Measurements from ENCODE around the gene FOSL1. TPM values are rescaled to one million over a fixed set of nuclear protein-coding genes. Genes with fewer than 3 reads are reported as not detected.
A peak's percentile ranks its signal among the peaks of the same experiment; 100 is the strongest.

The FOSL1 gene
- 31.7 and 33.5 TPM in 2 replicates for total RNA-seq

- H3K4me1 Mint-ChIP-seq (ENCODE audit: low read depth), result peaks cover 23% of the 10 kb centered on the region
- peak; percentile 89 for DNase-seq (ENCODE audit: low spot score)
Measured at GRCh38 chr11:65900125-65900898, at the start of gene FOSL1. FOSL1 (minus strand) TSS chr11:65900388; CDS start chr11:65900339, 49 bp downstream.

GRCh38 chr11:65947603-65948125, 47.5 kb upstream of the FOSL1 start:
- no peak for DNase-seq (ENCODE audit: low spot score)
- Mint-ChIP-seq H3K27me3 (ENCODE audit: insufficient read depth) (peaks cover 9% of the 10 kb centered on the region), H3K27ac (no peak overlapping the region), H3K4me1 (ENCODE audit: low read depth) (no peaks in the 10 kb centered on the region), H3K9me3 (no peaks in the 10 kb centered on the region), H3K4me3 (no peak overlapping the region), H3K36me3 (ENCODE audit: low read depth) (no peaks in the 10 kb centered on the region)
- intact Hi-C loops (cut with micrococcal nuclease), result no loop called here

More at GRCh38 chr11:65900125-65900898, at the start of gene FOSL1:
- H3K9me3 Mint-ChIP-seq, result no peaks in the 10 kb centered on the region
- H3K4me3 Mint-ChIP-seq, result peak within 1 kb of the TSS; percentile 82
- intact Hi-C loops (cut with micrococcal nuclease), result loop anchor here (1.0 to 2.0 kb wide), 6 partner anchors 10 to 102 kb away; partner anchors contain the start of genes BANF1, C11orf68, CCDC85B and CFL1
- H3K27ac Mint-ChIP-seq, result peak within 1 kb of the TSS; percentile 67
- peaks cover 17% of the 10 kb centered on the region for H3K36me3 Mint-ChIP-seq (ENCODE audit: low read depth)
- H3K27me3 Mint-ChIP-seq (ENCODE audit: insufficient read depth), result peaks cover 9% of the 10 kb centered on the region

GRCh38 chr11:65947133-65947532, 46.9 kb upstream of the FOSL1 start:
- Mint-ChIP-seq H3K27ac (no peak overlapping the region), H3K36me3 (ENCODE audit: low read depth) (no peaks in the 10 kb centered on the region), H3K4me3 (no peak overlapping the region), H3K9me3 (no peaks in the 10 kb centered on the region), H3K27me3 (ENCODE audit: insufficient read depth) (peaks cover 9% of the 10 kb centered on the region), H3K4me1 (ENCODE audit: low read depth) (no peaks in the 10 kb centered on the region)
- no peak for DNase-seq (ENCODE audit: low spot score)
- intact Hi-C loops (cut with micrococcal nuclease), result no loop called here

- H3K9me3 Mint-ChIP-seq, result no peaks in the 10 kb centered on the region
Measured at GRCh38 chr11:65946655-65947054, 46.5 kb upstream of the FOSL1 start.

GRCh38 chr11:65945941-65946558, 45.9 kb upstream of the FOSL1 start:
- H3K27ac Mint-ChIP-seq, result no peak overlapping the region
- intact Hi-C loops (cut with micrococcal nuclease), result no loop called here
- peaks cover 4% of the 10 kb centered on the region for H3K4me1 Mint-ChIP-seq (ENCODE audit: low read depth)
- H3K4me3 Mint-ChIP-seq, result no peak overlapping the region
- H3K27me3 Mint-ChIP-seq (ENCODE audit: insufficient read depth), result peaks cover 5% of the 10 kb centered on the region
- H3K36me3 Mint-ChIP-seq (ENCODE audit: low read depth), result no peaks in the 10 kb centered on the region
- no peak for DNase-seq (ENCODE audit: low spot score)
- H3K9me3 Mint-ChIP-seq, result no peaks in the 10 kb centered on the region

More at GRCh38 chr11:65946655-65947054, 46.5 kb upstream of the FOSL1 start:
- Mint-ChIP-seq H3K4me1 (ENCODE audit: low read depth) (peaks cover under 1% of the 10 kb centered on the region), H3K27ac (no peak overlapping the region), H3K36me3 (ENCODE audit: low read depth) (no peaks in the 10 kb centered on the region), H3K4me3 (no peak overlapping the region), H3K27me3 (ENCODE audit: insufficient read depth) (peaks cover 7% of the 10 kb centered on the region)
- DNase-seq (ENCODE audit: low spot score), result no peak
- intact Hi-C loops (cut with micrococcal nuclease), result no loop called here

- intact Hi-C loops (cut with micrococcal nuclease), result no loop called here
- no peaks in the 10 kb centered on the region for H3K36me3 Mint-ChIP-seq (ENCODE audit: low read depth)
- H3K27me3 Mint-ChIP-seq (ENCODE audit: insufficient read depth), result peaks cover 5% of the 10 kb centered on the region
- no peak within 1 kb of the TSS for H3K4me3 Mint-ChIP-seq
- peaks cover 4% of the 10 kb centered on the region for H3K4me1 Mint-ChIP-seq (ENCODE audit: low read depth)
- H3K27ac Mint-ChIP-seq, result no peak within 1 kb of the TSS
- no peaks in the 10 kb centered on the region for H3K9me3 Mint-ChIP-seq
- DNase-seq (ENCODE audit: low spot score), result no peak
Measured at GRCh38 chr11:65945430-65945911, 45.3 kb upstream of the FOSL1 start, which contains the start of gene TSGA10IP. TSGA10IP (plus strand) TSS chr11:65945480; CDS start chr11:65945676, 196 bp downstream.

- Mint-ChIP-seq H3K4me1 (ENCODE audit: low read depth) (peaks cover 4% of the 10 kb centered on the region), H3K4me3 (no peak overlapping the region), H3K36me3 (ENCODE audit: low read depth) (no peaks in the 10 kb centered on the region), H3K9me3 (no peaks in the 10 kb centered on the region), H3K27me3 (ENCODE audit: insufficient read depth) (peaks cover 6% of the 10 kb centered on the region), H3K27ac (no peak overlapping the region)
- intact Hi-C loops (cut with micrococcal nuclease), result no loop called here
- DNase-seq (ENCODE audit: low spot score), result no peak
Measured at GRCh38 chr11:65944767-65945166, 44.6 kb upstream of the FOSL1 start.

- no peak overlapping the region for H3K4me3 Mint-ChIP-seq
- intact Hi-C loops (cut with micrococcal nuclease), result no loop called here
- H3K9me3 Mint-ChIP-seq, result no peaks in the 10 kb centered on the region
Measured at GRCh38 chr11:65944191-65944590, 44.0 kb upstream of the FOSL1 start.

GRCh38 chr11:65942531-65942930, 42.3 kb upstream of the FOSL1 start:
- no peak overlapping the region for H3K27ac Mint-ChIP-seq
- no peaks in the 10 kb centered on the region for H3K36me3 Mint-ChIP-seq (ENCODE audit: low read depth)
- H3K4me1 Mint-ChIP-seq (ENCODE audit: low read depth), result peaks cover 4% of the 10 kb centered on the region

More at GRCh38 chr11:65944191-65944590, 44.0 kb upstream of the FOSL1 start:
- DNase-seq (ENCODE audit: low spot score), result no peak
- Mint-ChIP-seq H3K27ac (no peak overlapping the region), H3K36me3 (ENCODE audit: low read depth) (no peaks in the 10 kb centered on the region), H3K4me1 (ENCODE audit: low read depth) (peaks cover 4% of the 10 kb centered on the region), H3K27me3 (ENCODE audit: insufficient read depth) (peaks cover 6% of the 10 kb centered on the region)

GRCh38 chr11:65941720-65942310, 41.6 kb upstream of the FOSL1 start:
- Mint-ChIP-seq H3K4me3 (no peak overlapping the region), H3K27ac (peak overlapping the region; percentile 11), H3K36me3 (ENCODE audit: low read depth) (no peaks in the 10 kb centered on the region), H3K27me3 (ENCODE audit: insufficient read depth) (peaks cover 9% of the 10 kb centered on the region), H3K4me1 (ENCODE audit: low read depth) (peaks cover 4% of the 10 kb centered on the region), H3K9me3 (no peaks in the 10 kb centered on the region)
- DNase-seq (ENCODE audit: low spot score), result no peak
- intact Hi-C loops (cut with micrococcal nuclease), result no loop called here

More at GRCh38 chr11:65942531-65942930, 42.3 kb upstream of the FOSL1 start:
- intact Hi-C loops (cut with micrococcal nuclease), result no loop called here
- Mint-ChIP-seq H3K27me3 (ENCODE audit: insufficient read depth) (peaks cover 6% of the 10 kb centered on the region), H3K9me3 (no peaks in the 10 kb centered on the region), H3K4me3 (no peak overlapping the region)
- no peak for DNase-seq (ENCODE audit: low spot score)

- H3K27ac Mint-ChIP-seq, result no peak overlapping the region
- peaks cover 4% of the 10 kb centered on the region for H3K4me1 Mint-ChIP-seq (ENCODE audit: low read depth)
- H3K27me3 Mint-ChIP-seq (ENCODE audit: insufficient read depth), result peaks cover 10% of the 10 kb centered on the region
- no peak overlapping the region for H3K4me3 Mint-ChIP-seq
- DNase-seq (ENCODE audit: low spot score), result no peak
- no peaks in the 10 kb centered on the region for H3K36me3 Mint-ChIP-seq (ENCODE audit: low read depth)
- no peaks in the 10 kb centered on the region for H3K9me3 Mint-ChIP-seq
- intact Hi-C loops (cut with micrococcal nuclease), result no loop called here
Measured at GRCh38 chr11:65937766-65938165, 37.6 kb upstream of the FOSL1 start.

GRCh38 chr11:65934014-65934413, 33.8 kb upstream of the FOSL1 start:
- H3K27ac Mint-ChIP-seq, result no peak overlapping the region
- no peaks in the 10 kb centered on the region for H3K9me3 Mint-ChIP-seq
- H3K36me3 Mint-ChIP-seq (ENCODE audit: low read depth), result no peaks in the 10 kb centered on the region
- DNase-seq (ENCODE audit: low spot score), result no peak
- H3K4me3 Mint-ChIP-seq, result no peak overlapping the region
- intact Hi-C loops (cut with micrococcal nuclease), result no loop called here
- peaks cover 5% of the 10 kb centered on the region for H3K27me3 Mint-ChIP-seq (ENCODE audit: insufficient read depth)
- H3K4me1 Mint-ChIP-seq (ENCODE audit: low read depth), result peaks cover 18% of the 10 kb centered on the region

All from activated T-helper 1 cell treated with anti-CD3 and anti-CD28 coated beads, Interleukin-12 subunit alpha, Interleukin-12 subunit beta, Interleukin-2, Interleukin-4 antibody, amounts not matched to agents 30 ng/mL and 10 ng/mL and 1 ng/mL, durations not matched to agents 14 hours and 24 hours and 36 hours (primary cell).